GM12874 (cell line): ENCODE measurements around the gene RRP1B.

ENCODE experiments used
- CTCF ChIP-seq: IDR thresholded peaks from 2 replicates; pipeline ENCODE4 v1.5.1; 2011; ENCODE audit warnings: low read depth, mild to moderate bottlenecking, control low read depth, low read length, moderate library complexity; ENCODE audit not compliant: insufficient read depth

The RRP1B gene

GRCh38 chr21:43619856-43620255 lies 39.5 kb upstream of the RRP1B start:
- no peak for TF ChIP-seq CTCF

GRCh38 chr21:43622796-43623195 lies 36.6 kb upstream of the RRP1B start:
- TF ChIP-seq CTCF: no peak

GRCh38 chr21:43623588-43623987 lies 35.8 kb upstream of the RRP1B start:
- no peak for TF ChIP-seq CTCF

GRCh38 chr21:43624339-43624738 lies 35.0 kb upstream of the RRP1B start:
- TF ChIP-seq CTCF: no peak

- TF ChIP-seq CTCF: no peak
Measured at GRCh38 chr21:43626390-43626789, 33.0 kb upstream of the RRP1B start.

- TF ChIP-seq CTCF: no peak
Measured at GRCh38 chr21:43627527-43627926, 31.8 kb upstream of the RRP1B start.

GRCh38 chr21:43631411-43632107 lies 27.8 kb upstream of the RRP1B start:
- no peak for TF ChIP-seq CTCF
